Effector memory CD4-positive, alpha-beta T cell (primary cell): ENCODE results near the gene SEL1L3.

Source experiments
- DNase-seq, 3 donors: peaks; one replicate each; pipeline ENCODE4 v3.0.0-alpha.2; 2020
- H3K27ac ChIP-seq: 2 replicates; pipeline ENCODE4 v1.7.0; 2013; ENCODE audit warnings: mild to moderate bottlenecking, low read length, moderate library complexity; ENCODE audit not compliant: insufficient read depth, poor library complexity, severe bottlenecking
- H3K27me3 ChIP-seq: replicated peaks from 2 replicates; pipeline ENCODE4 v1.7.0; 2013; ENCODE audit warnings: mild to moderate bottlenecking, low read length; ENCODE audit not compliant: insufficient read depth, control insufficient read depth, poor library complexity, severe bottlenecking
- H3K36me3 ChIP-seq: 2 replicates; pipeline ENCODE4 v1.7.0; 2013; ENCODE audit warnings: mild to moderate bottlenecking, low read length, moderate library complexity; ENCODE audit not compliant: control insufficient read depth, insufficient read depth
- H3K4me1 ChIP-seq: 2 replicates; pipeline ENCODE4 v1.7.0; 2013; ENCODE audit warnings: low read length, mild to moderate bottlenecking; ENCODE audit not compliant: control insufficient read depth, insufficient read depth, poor library complexity, severe bottlenecking
- H3K4me3 ChIP-seq: 2 replicates; pipeline ENCODE4 v1.7.0; 2013; ENCODE audit warnings: low read length, low read depth, mild to moderate bottlenecking; ENCODE audit not compliant: insufficient read depth, poor library complexity, severe bottlenecking
- H3K9me3 ChIP-seq: 2 replicates; pipeline ENCODE4 v1.7.0; 2013; ENCODE audit warnings: mild to moderate bottlenecking, low read length, moderate library complexity; ENCODE audit not compliant: control insufficient read depth

Gene SEL1L3

GRCh38 chr4:25759101-25759500 is 103.7 kb downstream of the SEL1L3 start:
- H3K4me1 ChIP-seq, result no peaks in the 10 kb centered on the region
- no peak overlapping the region for H3K27ac ChIP-seq
- no peaks in the 10 kb centered on the region for H3K9me3 ChIP-seq
- H3K4me3 ChIP-seq, result no peak overlapping the region
- no peaks in the 10 kb centered on the region for H3K27me3 ChIP-seq
- H3K36me3 ChIP-seq, result peaks cover 59% of the 10 kb centered on the region
- DNase-seq, result no peak

- H3K9me3 ChIP-seq, result no peaks in the 10 kb centered on the region
- no peak for DNase-seq
- no peak overlapping the region for H3K27ac ChIP-seq
- no peaks in the 10 kb centered on the region for H3K27me3 ChIP-seq
- peaks cover 46% of the 10 kb centered on the region for H3K36me3 ChIP-seq
- H3K4me3 ChIP-seq, result no peak overlapping the region
- no peaks in the 10 kb centered on the region for H3K4me1 ChIP-seq
Measured at GRCh38 chr4:25757452-25757851, 105.3 kb downstream of the SEL1L3 start.

GRCh38 chr4:25756503-25756902 is 106.3 kb downstream of the SEL1L3 start:
- peaks cover 41% of the 10 kb centered on the region for H3K36me3 ChIP-seq
- no peak for DNase-seq
- H3K4me3 ChIP-seq, result no peak overlapping the region
- H3K4me1 ChIP-seq, result no peaks in the 10 kb centered on the region
- no peak overlapping the region for H3K27ac ChIP-seq
- H3K9me3 ChIP-seq, result no peaks in the 10 kb centered on the region
- H3K27me3 ChIP-seq, result no peaks in the 10 kb centered on the region

GRCh38 chr4:25755911-25756310 is 106.9 kb downstream of the SEL1L3 start:
- no peaks in the 10 kb centered on the region for H3K9me3 ChIP-seq

GRCh38 chr4:25753239-25753638 is 109.5 kb downstream of the SEL1L3 start:
- no peak overlapping the region for H3K27ac ChIP-seq

More at GRCh38 chr4:25755911-25756310, 106.9 kb downstream of the SEL1L3 start:
- Histone ChIP-seq H3K27ac (no peak overlapping the region), H3K4me1 (no peaks in the 10 kb centered on the region), H3K36me3 (peaks cover 35% of the 10 kb centered on the region), H3K27me3 (no peaks in the 10 kb centered on the region), H3K4me3 (no peak overlapping the region)
- no peak for DNase-seq

GRCh38 chr4:25750874-25751273 is 111.9 kb downstream of the SEL1L3 start:
- no peaks in the 10 kb centered on the region for H3K9me3 ChIP-seq
- DNase-seq, result no peak
- no peaks in the 10 kb centered on the region for H3K27me3 ChIP-seq
- H3K4me3 ChIP-seq, result no peak overlapping the region
- H3K4me1 ChIP-seq, result no peaks in the 10 kb centered on the region
- H3K36me3 ChIP-seq, result peaks cover 4% of the 10 kb centered on the region
- no peak overlapping the region for H3K27ac ChIP-seq

More at GRCh38 chr4:25753239-25753638, 109.5 kb downstream of the SEL1L3 start:
- Histone ChIP-seq H3K9me3 (no peaks in the 10 kb centered on the region), H3K27me3 (no peaks in the 10 kb centered on the region), H3K36me3 (peaks cover 18% of the 10 kb centered on the region), H3K4me3 (no peak overlapping the region), H3K4me1 (no peaks in the 10 kb centered on the region)
- no peak for DNase-seq

GRCh38 chr4:25749150-25749794 is 113.5 kb downstream of the SEL1L3 start:
- Histone ChIP-seq H3K4me3 (no peak overlapping the region), H3K36me3 (peaks cover 7% of the 10 kb centered on the region), H3K9me3 (no peaks in the 10 kb centered on the region), H3K27me3 (no peaks in the 10 kb centered on the region), H3K4me1 (no peaks in the 10 kb centered on the region), H3K27ac (no peak overlapping the region)
- no peak for DNase-seq

GRCh38 chr4:25743971-25744370 is 118.8 kb downstream of the SEL1L3 start:
- Histone ChIP-seq H3K27ac (no peak overlapping the region), H3K36me3 (peaks cover 7% of the 10 kb centered on the region), H3K27me3 (no peaks in the 10 kb centered on the region), H3K9me3 (no peaks in the 10 kb centered on the region), H3K4me1 (no peaks in the 10 kb centered on the region), H3K4me3 (no peak overlapping the region)
- no peak for DNase-seq

GRCh38 chr4:25729564-25729963 is 133.2 kb downstream of the SEL1L3 start:
- Histone ChIP-seq H3K4me1 (no peaks in the 10 kb centered on the region), H3K36me3 (no peaks in the 10 kb centered on the region), H3K9me3 (no peaks in the 10 kb centered on the region), H3K27me3 (no peaks in the 10 kb centered on the region), H3K27ac (no peak overlapping the region), H3K4me3 (no peak overlapping the region)
- DNase-seq, result no peak

- Histone ChIP-seq H3K36me3 (no peaks in the 10 kb centered on the region), H3K27me3 (no peaks in the 10 kb centered on the region), H3K4me1 (no peaks in the 10 kb centered on the region), H3K4me3 (no peak overlapping the region), H3K27ac (no peak overlapping the region), H3K9me3 (no peaks in the 10 kb centered on the region)
- DNase-seq, result no peak
Measured at GRCh38 chr4:25728886-25729285, 133.9 kb downstream of the SEL1L3 start.
